Activated CD8-positive, alpha-beta memory T cell treated with anti-CD3 and anti-CD28 coated beads for 1 hour (primary cell): ENCODE data around the gene FRS3.

ENCODE experiments used
- DNase-seq, 2 donors: peaks; one replicate each; pipeline ENCODE4 v3.0.0-alpha.2; 2020; ENCODE audit warnings: low read depth in 1 of 2; ENCODE audit errors: extremely low read depth in 1 of 2

FRS3 gene

DNA sequence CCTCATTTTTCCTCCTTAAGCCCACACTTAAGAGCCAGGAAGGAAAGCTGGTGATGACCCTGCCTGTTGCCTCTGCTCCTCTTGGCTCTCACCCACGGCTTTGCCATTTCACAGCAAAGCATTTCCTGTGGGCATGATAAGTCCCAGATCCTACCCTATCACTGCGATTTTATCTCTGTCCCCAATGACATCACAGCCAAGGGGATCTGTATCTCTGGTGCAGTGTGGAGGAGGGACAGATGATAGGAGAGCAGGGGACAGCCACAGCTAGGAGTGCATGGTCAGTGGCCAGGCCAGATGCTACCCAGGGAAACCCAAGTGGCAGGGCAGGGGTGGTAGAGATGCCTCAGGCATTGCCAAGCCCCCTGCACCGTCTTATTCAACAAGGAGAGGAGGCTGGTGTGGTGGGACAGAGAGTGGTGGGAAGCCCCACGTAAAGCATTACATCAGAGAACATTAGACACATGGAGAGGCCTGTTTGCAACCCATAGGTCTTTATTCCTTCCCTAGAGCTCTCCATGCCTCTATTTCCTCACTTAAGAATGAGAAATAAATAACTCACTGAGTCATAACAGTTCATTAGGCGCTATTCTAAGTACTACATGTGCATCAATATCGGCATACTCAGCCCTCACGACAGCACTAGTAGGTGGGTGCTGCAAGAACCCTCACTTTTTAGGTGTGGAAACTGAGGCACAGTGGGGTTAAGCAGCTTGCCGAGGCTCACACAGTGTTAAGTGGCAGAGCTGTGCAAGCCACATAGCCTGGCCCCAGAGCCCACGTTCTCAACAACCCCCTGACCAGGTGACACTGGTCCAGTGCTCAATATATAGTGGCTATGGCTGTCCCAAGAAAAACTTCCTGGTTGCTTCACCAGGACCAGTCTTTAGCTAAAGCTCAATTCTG, 48.9 kb downstream of the FRS3 start:
- no peak for DNase-seq

DNA sequence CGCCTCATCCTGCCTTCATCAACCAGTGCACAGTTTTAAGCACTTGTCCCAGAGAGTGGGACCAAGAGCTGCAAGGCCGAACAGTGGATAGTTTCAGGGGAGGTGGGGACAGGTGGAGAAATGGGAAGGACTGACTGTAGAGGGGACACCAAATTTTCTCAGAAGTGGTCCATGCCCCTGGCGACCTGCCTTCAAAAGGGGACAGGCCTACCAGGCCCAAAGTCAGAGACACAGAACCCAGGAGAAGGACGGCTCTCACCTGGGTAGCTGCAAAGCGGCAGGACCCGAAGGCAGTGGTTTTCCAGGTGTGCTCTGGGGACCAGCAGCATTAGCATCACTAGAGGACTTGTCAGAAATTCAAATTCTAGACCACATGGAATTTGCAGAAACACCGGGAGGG, 50.1 kb downstream of the FRS3 start:
- DNase-seq = no peak

DNA sequence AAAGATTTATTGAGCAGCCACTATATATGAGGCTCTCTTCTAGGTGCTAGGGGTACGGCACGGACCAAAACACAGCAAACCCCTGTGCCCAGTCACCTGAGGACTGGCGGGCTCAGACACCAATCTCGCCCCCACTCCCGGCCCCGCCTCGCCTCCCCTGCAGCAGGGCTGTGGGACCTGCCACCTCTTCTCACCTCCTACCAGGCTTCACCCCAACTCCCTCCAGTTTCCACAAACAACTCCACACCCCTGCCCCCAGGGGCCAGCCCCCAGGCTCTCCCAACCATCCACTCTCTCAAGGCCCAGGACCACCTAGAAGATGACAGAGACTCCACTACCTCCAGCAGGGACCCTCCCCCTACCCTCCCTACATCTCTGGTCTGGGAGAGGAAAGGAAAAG, 50.7 kb downstream of the FRS3 start:
- no peak for DNase-seq

DNA sequence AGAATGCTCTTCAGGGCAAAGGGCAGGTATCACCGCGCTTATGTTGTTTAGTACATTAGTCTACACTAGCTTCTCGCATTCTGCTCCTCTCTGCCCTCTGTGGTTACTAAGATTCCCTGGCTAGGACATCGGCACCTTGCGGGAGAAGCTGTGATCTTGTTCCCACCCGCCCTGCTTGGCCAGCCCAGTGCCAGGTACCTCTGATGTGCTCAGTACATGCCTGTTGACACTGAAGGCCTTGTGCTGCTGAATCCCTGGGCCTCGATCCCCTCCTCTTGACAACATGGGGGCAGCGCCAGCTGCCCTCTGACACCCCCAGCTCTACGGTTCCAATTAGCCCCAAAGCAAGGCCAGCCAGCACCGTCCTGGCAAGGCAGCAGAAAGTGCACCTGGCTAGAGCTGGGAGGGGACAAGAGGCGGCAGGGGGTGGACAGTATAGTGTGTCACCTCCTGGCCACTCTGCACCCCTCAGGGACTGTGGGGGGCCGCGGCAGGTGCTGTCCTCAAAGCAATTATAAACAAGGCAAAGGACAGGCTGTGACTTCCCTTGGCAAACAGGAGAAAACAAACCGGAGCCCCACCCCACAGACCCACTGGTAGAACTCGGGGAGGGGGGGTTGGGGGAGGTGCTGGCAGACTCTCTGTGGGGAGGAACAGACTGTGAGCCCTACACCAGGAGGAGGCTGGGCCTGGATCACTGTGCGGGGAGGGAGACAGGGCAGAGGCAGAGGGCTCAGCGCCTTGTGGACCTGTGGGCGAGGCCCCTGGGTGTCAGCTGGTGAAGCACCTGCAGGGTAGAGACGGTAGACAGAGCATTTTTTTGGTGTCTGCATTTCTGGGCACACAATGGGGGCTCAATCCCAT, 51.4 kb downstream of the FRS3 start:
- no peak for DNase-seq

DNA sequence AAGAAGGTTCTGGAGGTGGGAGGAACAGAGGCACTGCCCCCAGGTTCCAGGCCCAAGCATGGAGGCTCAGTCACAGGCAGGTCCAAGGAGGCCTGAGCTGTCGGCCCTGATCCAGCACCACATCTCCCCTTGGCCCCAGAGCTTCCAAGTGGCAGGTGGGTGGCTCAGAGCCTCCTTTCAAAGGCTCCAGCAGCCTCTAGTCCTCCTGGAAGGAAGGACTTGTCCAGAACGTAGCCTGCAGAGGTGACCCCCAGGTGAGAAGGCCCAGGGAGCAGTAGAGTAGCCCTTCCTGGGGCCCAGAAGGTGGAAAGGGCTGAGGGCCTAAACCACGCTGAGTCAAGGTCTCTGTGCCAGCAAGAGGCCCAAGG, 52.0 kb downstream of the FRS3 start:
- DNase-seq = no peak

DNA sequence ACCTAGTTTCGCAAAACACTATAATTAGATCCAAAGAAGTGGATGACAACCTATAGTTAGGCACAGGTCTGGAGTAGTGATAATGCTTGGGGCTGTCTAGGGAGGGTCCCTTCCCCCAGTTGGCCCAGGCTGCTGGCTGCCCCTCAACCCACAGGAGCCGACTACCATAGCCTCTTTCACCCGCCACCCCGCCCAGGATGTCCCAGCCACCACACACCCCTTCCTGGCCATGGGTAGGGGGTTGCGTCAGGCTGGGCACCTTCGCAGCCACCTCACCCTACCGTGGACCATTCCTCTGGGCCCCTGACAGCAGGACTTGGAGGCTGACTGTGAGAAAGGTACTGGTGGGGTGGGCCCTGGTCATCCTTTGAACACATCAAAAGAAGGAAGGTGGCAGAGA, 52.8 kb downstream of the FRS3 start:
- no peak for DNase-seq

DNA sequence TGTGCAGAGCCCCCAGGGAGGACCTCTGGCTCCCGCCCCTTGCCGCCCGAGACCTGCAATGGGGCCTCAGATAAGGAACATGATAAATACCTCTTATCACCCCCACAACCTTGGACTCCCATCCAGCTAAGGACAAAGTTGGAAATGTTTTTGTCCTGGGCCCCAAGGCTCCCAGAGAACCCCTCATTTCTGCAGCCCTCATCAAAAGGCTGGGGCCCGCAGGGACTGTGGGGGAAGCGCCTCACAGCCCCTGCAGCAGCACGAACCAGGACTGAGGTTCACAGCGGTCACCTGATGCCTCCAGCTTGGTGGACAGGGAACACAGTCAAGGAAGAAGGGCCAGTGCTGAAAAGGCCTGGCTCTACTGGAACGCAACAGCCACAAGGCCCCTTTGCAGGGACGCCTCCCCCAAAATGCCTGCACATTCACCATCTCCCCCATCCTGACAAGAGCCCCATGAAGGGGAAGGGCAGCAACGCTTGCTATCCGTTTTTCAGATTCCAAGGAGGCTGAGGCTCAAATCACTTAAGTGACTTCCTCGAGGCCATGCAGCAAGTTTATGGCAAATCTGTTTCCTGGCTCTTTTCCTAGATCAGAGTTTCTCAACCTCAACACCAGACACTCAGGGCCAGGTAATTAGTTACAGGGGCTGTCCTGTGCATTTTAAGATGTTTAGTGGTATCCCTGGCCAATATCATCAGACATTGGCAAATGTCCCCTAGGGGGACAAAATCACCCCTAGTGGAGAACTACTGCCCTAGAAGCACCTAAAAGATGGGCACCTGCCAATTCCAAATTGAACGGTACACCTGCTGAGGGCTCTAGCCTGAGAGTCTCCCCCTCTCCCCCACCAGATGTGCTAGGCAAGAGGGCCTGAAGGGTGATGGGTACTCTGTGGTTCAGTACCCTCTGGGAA, 54.9 kb downstream of the FRS3 start:
- no peak for DNase-seq

DNA sequence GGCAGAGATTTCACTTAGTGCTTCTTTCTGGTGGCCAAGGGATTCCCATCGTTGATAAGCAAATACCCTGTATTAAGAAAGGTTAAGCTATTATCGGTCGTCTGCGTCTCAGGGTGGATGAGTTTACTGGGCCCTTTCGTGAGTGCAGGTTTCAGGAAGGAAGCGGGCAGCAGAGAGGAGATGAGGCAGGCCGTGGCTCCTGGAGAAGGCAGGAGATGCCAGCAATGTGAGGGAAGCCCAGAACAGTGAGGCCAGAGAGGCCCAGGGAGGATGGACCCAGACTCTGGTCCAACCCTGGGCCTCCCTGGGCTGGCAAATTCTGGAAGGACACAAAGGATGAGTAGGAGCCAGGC, 55.5 kb downstream of the FRS3 start:
- DNase-seq = no peak

DNA sequence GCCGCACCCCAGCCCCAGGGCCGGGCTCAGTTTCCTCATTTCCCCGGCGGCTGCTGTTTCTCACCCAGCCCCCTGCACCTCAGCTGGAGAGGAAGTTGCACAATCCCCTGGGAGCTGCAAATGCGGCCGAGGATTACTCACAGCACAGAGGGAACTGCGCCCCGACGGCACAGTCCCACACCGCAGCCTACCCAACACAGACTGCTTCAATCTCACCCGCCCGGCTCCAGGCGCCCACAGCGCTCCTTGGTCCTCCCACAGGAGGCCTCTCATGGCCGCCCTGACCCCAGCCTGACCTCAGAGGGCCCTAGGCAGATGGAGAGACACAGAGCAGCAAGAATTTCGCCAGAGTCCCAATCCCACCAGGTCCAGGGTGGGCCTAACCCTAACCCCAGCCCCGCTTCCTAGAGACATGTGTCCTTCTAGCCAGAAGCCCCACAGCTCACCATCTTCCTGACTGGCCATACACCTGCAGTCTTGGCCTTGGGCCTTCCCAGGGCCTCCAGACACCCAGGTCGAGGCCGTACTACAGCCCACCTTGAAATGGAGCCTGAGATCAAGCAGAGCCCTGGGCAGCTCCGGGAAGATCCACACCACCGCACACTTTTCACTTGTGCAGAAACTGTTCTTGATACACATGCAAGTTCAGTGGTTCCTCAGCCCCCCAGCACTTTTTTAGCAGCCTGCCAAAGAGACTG, 56.0 kb downstream of the FRS3 start:
- no peak for DNase-seq

DNA sequence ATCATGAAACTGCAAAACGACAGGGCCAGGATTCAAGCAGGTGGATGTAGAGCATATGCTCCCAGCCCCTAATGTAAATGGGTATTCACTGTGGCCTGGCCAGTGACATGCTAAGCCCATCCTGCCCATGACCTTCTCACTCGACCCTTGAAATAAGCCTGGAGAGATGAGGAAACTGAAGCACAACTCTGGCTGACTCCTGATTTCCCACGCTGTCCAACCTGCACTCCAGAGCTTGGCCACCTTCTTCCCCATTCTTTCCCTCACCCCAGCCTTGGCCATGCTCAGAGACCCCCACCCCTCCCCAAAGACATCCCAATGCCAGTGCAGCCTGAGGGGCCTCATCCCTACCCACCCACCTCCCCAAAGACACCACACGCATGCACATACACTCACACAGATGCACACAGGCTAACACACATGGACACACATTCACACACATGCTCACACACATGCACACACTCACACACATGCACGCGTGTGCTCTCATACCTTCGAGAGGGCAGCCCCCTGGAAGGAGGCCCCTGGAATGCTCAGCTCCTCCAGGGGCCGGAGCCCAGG, 56.7 kb downstream of the FRS3 start:
- DNase-seq = no peak

DNA sequence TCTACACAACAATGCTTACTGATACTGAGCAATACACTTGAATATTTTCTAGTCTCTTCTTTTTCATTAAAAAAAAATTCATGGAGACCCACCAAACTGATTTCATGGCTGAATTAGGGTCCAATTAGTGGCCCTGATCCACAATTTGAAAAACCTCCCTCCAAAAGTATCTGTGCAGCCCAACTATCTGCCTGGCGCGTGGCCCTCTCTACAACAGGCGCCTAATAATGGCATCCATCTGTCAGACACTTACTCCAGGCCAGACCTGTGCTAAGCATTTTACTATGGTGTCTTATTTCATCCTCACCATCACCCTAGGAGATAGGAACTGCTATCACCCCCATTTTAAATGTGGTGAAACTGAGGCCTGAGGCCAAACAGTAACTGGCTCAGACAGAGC, 58.3 kb downstream of the FRS3 start:
- no peak for DNase-seq

DNA sequence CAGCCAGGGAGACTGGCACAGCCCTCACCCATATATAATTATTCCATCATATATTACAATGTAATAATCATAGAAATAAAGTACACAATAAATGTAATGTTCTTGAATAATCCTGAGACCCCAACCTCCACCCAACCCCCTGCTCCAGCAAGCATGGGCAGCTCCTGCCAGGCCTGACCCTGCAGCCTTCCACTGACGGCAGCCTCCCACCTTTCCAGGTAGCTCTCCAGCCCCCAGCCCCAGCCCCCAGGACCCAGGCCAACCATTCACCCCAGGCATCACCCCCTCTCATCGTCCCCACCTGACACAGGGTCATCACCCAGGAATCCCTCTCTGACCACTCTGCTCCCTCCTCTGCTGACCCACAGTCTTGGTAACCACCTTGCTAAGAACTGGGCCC, 58.9 kb downstream of the FRS3 start:
- DNase-seq = no peak

DNA sequence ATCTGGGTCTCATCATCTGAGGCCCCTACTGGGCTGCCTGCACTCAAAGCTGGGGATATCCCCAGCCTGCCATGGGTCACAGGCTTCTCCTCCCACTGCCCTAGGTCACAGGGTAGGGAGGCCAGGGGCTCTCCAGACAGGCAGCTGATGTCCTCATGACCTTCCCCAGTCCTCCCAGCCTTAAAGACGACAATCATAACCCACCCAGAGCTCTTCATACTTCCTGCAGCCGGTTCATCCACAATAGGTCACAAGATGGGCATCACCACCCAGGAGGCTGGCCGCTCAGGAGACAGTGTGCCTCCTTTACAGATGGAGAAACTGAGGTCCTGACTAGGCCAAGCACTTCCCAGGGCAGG, 59.5 kb downstream of the FRS3 start:
- no peak for DNase-seq
